Ascending aorta (tissue), 2 donors: ENCODE data around the gene WDR54. TPM values are rescaled to one million over a fixed set of nuclear protein-coding genes. Genes with fewer than 3 reads are reported as not detected.

Experiments used
- DNase-seq, 2 donors: peaks; one replicate each; pipeline ENCODE4 v3.0.0-alpha.2; 2019; ENCODE audit warnings: low spot score in 2 of 2
- H3K27ac ChIP-seq, 2 donors: fragments of 200-600 bp; sonication (generic); one replicate each; pipeline ENCODE4 v1.5.1; 2016 to 2017; ENCODE audit warnings: mild to moderate bottlenecking in 1 of 2
- H3K27me3 ChIP-seq: fragments of 200-600 bp; sonication (generic); one replicate; pipeline ENCODE4 v1.5.1; 2017
- H3K36me3 ChIP-seq, 2 donors: fragments of 200-600 bp; sonication (generic); one replicate each; pipeline ENCODE4 v1.5.1; 2016
- H3K4me1 ChIP-seq, 2 donors: fragments of 200-600 bp; sonication (generic); one replicate each; pipeline ENCODE4 v1.5.1; 2016 to 2017; ENCODE audit warnings: mild to moderate bottlenecking in 1 of 2
- H3K4me3 ChIP-seq, 2 donors: fragments of 200-600 bp; sonication (generic); one replicate each; pipeline ENCODE4 v1.5.1; 2016 to 2017; ENCODE audit warnings: mild to moderate bottlenecking in 1 of 2
- H3K9me3 ChIP-seq, 2 donors: fragments of 200-600 bp; sonication (generic); one replicate each; pipeline ENCODE4 v1.5.1; 2016
- CTCF ChIP-seq, 3 experiments: fragments of 200-600 bp in 2 of 3; fragments of 450-650 bp in 1 of 3; sonication (generic) in 2 of 3; IDR thresholded peaks; one replicate each; pipeline ENCODE4 v1.5.1; 2016 to 2019; ENCODE audit warnings: antibody characterized with exemption in 3 of 3, mild to moderate bottlenecking in 1 of 3, moderate library complexity in 1 of 3
- intact Hi-C: fragments of 100-400 bp; cut with DNase I; formaldehyde crosslinking; loops from one replicate; pipeline ENCODE4 v1.15.1; 2023
- total RNA-seq: library from RNA; depleted of rRNA; stranded (reverse); fragments of >200 nt; gene quantifications from one replicate; pipeline ENCODE4 v1.1.0, GENCODE V29; 2016

Gene WDR54
- total RNA-seq, 1 donor from 2014 or later, result 5.5 TPM

GRCh38 chr2:74384051-74384450 lies 37.5 kb upstream of the WDR54 start:
- no peak for TF ChIP-seq CTCF (IDR thresholded peaks at IDR 0.05)
- Histone ChIP-seq H3K4me1 (peaks cover 15 to 48% of the 10 kb centered on the region in 2 donors), H3K27me3 (no peaks in the 10 kb centered on the region), H3K36me3 (no peaks in the 10 kb centered on the region), H3K27ac (peak overlapping the region; percentile 44 to 71), H3K4me3 (no peak overlapping the region), H3K9me3 (no peaks in the 10 kb centered on the region)
- intact Hi-C loops, result no loop called here
- DNase-seq, result peak in 1 of 2 donors; percentile 35

GRCh38 chr2:74385396-74385795 lies 36.1 kb upstream of the WDR54 start:
- Histone ChIP-seq H3K36me3 (no peaks in the 10 kb centered on the region), H3K27me3 (no peaks in the 10 kb centered on the region), H3K9me3 (no peaks in the 10 kb centered on the region), H3K4me1 (peaks cover 18 to 41% of the 10 kb centered on the region in 2 donors), H3K27ac (peak overlapping the region in 1 of 2 donors; percentile 71), H3K4me3 (no peak overlapping the region)
- peak in 1 of 2 donors; percentile 60 for DNase-seq
- intact Hi-C loops, result no loop called here
- no peak for TF ChIP-seq CTCF (IDR thresholded peaks at IDR 0.05)

- Histone ChIP-seq H3K4me3 (no peak overlapping the region), H3K9me3 (no peaks in the 10 kb centered on the region), H3K27me3 (no peaks in the 10 kb centered on the region), H3K4me1 (peaks cover 14 to 31% of the 10 kb centered on the region in 2 donors), H3K27ac (peak overlapping the region; percentile 10 to 48), H3K36me3 (no peaks in the 10 kb centered on the region)
- no peak for TF ChIP-seq CTCF (IDR thresholded peaks at IDR 0.05)
- DNase-seq, result peak in 1 of 2 donors; percentile 18
- intact Hi-C loops, result no loop called here
Measured at GRCh38 chr2:74387346-74387745, 34.2 kb upstream of the WDR54 start.

GRCh38 chr2:74390606-74391005 lies 30.9 kb upstream of the WDR54 start:
- intact Hi-C loops, result loop anchor here (2.0 kb wide), 1 partner anchor 16 kb away; no protein-coding TSS in a partner anchor
- Histone ChIP-seq H3K4me1 (peaks cover 13 to 21% of the 10 kb centered on the region in 2 donors), H3K27ac (no peak overlapping the region), H3K9me3 (no peaks in the 10 kb centered on the region), H3K36me3 (no peaks in the 10 kb centered on the region), H3K27me3 (no peaks in the 10 kb centered on the region), H3K4me3 (peak overlapping the region; percentile 92 to 94)
- DNase-seq, result no peak
- TF ChIP-seq CTCF (IDR thresholded peaks at IDR 0.05), result no peak

- H3K9me3 ChIP-seq, result no peaks in the 10 kb centered on the region
- H3K27me3 ChIP-seq, result no peaks in the 10 kb centered on the region
- H3K4me1 ChIP-seq, result peaks cover 13 to 21% of the 10 kb centered on the region in 2 donors
- no peaks in the 10 kb centered on the region for H3K36me3 ChIP-seq
- intact Hi-C loops, result loop anchor here (2.0 kb wide), 1 partner anchor 16 kb away; no protein-coding TSS in a partner anchor
- no peak for DNase-seq
- no peak for TF ChIP-seq CTCF (IDR thresholded peaks at IDR 0.05)
- peak overlapping the region; percentile 92 to 94 for H3K4me3 ChIP-seq
- peak overlapping the region; percentile 84 to 89 for H3K27ac ChIP-seq
Measured at GRCh38 chr2:74391209-74391579, 30.3 kb upstream of the WDR54 start.
